ENCODE results near the gene ACAT1.

- TF ChIP-seq POLR2A (IDR thresholded peaks at IDR 0.05) (no peak), CTCF (IDR thresholded peaks at IDR 0.05) (no peak)
Observed at GRCh38 chr11:108160970-108161566, 39.7 kb downstream of the ACAT1 start.
